ENCODE results near the gene RAD51B. TPM values are rescaled to one million over a fixed set of nuclear protein-coding genes. Genes with fewer than 3 reads are reported as not detected.

The RAD51B gene
- total and polyA plus RNA-seq, 5 donors, result 0.88 to 5.3 (median 3.3) TPM

DNA sequence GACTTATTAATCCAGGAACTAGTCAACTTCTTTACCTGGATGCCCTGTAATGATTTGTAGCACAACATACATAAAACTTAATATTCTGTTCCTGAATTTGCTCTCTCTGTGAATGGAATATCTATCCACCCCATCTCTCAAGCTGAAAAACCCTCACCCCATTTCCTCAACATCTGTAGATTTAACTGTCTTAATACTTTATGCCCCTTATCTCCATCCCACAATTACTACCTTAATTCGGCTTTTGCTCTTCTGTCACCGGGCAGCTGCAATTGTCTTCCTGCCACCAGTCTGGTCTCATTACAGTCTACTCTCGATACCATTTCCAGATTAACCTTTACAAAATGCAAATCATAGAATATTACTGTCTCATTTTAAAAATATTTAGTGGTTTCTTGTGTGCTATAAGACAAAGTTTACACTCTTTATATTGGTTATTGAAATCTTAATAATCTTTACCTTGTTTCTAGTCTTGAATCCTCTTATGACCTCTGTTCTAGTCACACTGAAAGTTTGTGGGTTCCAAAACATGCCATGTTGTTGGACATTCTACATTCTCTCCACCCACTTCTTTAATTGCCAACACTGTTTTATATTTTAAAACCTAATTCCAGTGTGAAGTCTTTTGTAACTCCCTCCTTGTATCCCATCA is 347.3 kb downstream of the RAD51B start:
- Histone ChIP-seq H3K4me1 (ENCODE audit: control insufficient read depth, insufficient read depth, low read length) (no peaks in the 10 kb centered on the region), H3K27me3 (ENCODE audit: control insufficient read depth, insufficient read depth) (no peaks in the 10 kb centered on the region), H3K4me3 (ENCODE audit: low read length) (no peak overlapping the region), H3K27ac (ENCODE audit: low read length) (no peak overlapping the region), H3K9me3 (ENCODE audit: control insufficient read depth, low read length) (no peaks in the 10 kb centered on the region)
- DNase-seq, result no peak
- ATAC-seq, result no peak
- 86% methylated on average over 3 of the region's 3 CpGs for WGBS
- intact Hi-C loops (cut with DNase I), result no loop called here

DNA sequence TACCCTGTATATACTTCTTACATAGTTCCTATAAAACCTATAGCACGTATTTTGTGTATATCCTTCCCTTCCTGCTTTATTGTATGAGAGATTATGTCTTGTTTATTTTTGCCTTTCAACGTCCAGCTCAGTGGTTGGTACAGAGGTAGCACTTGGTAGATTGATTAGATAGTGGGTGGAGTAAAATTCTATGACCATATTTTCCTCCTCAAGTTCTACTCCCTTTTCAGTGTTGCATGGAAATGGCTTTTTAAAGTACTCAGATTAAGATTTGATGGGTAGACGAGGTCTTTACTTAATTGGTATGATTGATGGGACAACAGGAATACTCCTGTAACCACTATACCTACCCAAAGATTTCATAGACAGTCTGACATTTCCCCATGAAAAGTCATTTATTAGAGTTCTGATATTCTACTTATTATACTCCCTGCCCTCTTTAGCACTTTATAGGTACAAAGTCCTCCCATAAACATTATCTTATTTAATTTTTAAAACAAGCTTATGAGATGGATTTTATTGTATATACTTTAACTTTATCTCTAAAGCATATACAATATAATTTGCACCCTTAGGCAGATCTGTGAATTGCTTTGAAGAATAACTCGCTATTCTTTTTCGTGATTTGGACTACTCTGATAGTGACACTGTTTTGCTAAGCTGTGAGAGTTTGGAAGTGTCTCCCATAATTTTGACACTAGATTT is 348.0 kb downstream of the RAD51B start:
- no peaks in the 10 kb centered on the region for H3K27me3 ChIP-seq (ENCODE audit: control insufficient read depth, insufficient read depth)
- no peak overlapping the region for H3K27ac ChIP-seq (ENCODE audit: low read length)
- DNase-seq (no peak), ATAC-seq (no peak)
- no peaks in the 10 kb centered on the region for H3K9me3 ChIP-seq (ENCODE audit: control insufficient read depth, low read length)
- intact Hi-C loops (cut with DNase I), result no loop called here
- H3K4me3 ChIP-seq (ENCODE audit: low read length), result no peak overlapping the region
- 84% methylated on average over 5 of the region's 5 CpGs for WGBS
- no peaks in the 10 kb centered on the region for H3K4me1 ChIP-seq (ENCODE audit: control insufficient read depth, insufficient read depth, low read length)

DNA sequence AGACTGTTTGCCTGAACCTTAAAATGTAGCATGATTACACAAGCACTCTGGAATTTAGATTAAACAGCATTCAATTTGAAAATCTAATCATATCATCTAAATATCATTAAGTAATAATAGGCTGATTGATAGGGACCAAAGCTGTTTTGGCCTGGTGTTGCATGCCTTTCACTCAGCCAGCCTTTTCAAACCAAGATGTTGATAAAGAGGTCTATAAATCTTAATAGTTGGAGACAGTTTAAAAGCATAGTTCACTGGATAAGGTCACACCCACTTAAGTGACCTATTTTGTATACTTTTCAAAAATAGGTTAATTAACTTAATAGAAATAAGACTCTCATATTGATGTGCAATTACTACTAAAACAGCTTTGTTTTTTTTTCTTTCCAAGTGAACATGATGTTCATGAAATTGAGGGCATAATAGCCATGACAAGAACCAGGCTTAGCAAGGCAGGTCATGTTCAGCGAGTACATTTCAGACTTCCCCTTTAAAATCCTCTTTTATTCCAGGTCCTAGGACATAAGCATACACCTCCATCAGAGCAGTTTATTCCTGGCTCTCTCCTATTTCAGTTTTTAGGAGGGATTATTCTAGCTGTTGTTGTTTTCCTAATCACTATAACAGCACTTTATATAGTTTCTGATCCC is 349.0 kb downstream of the RAD51B start:
- intact Hi-C loops (cut with DNase I), result no loop called here
- 91% methylated on average over 1 of the region's 1 CpG for WGBS
- H3K4me1 ChIP-seq (ENCODE audit: control insufficient read depth, insufficient read depth, low read length), result no peaks in the 10 kb centered on the region
- H3K27ac ChIP-seq (ENCODE audit: low read length), result no peak overlapping the region
- ATAC-seq, result no peak
- H3K4me3 ChIP-seq (ENCODE audit: low read length), result no peak overlapping the region
- no peaks in the 10 kb centered on the region for H3K27me3 ChIP-seq (ENCODE audit: control insufficient read depth, insufficient read depth)
- DNase-seq, result no peak
- no peaks in the 10 kb centered on the region for H3K9me3 ChIP-seq (ENCODE audit: control insufficient read depth, low read length)

DNA sequence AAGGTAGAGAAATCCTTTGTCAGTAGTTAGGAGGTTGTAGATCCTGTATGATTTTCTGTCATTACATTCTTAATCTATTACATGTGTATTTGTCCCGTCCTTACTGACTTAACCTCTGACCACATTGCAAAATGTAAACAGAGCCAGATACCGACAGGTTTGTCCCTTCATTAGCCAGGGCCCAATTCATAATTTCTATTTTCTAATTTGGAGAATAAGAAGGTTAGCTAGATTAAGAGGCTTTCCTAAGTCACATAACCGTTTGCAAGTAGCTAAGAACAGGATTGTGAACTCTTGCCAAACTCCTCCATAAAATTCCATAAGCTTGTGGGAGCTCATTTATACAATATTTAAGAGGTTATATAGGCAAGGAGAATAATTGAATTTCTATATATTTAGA is 352.6 kb downstream of the RAD51B start:
- Histone ChIP-seq H3K9me3 (ENCODE audit: control insufficient read depth, low read length) (no peaks in the 10 kb centered on the region), H3K4me1 (ENCODE audit: control insufficient read depth, insufficient read depth, low read length) (no peaks in the 10 kb centered on the region), H3K27me3 (ENCODE audit: control insufficient read depth, insufficient read depth) (no peaks in the 10 kb centered on the region), H3K4me3 (ENCODE audit: low read length) (no peak overlapping the region), H3K27ac (ENCODE audit: low read length) (no peak overlapping the region)
- no peak for ATAC-seq
- intact Hi-C loops (cut with DNase I), result no loop called here
- 89% methylated on average over 3 of the region's 3 CpGs for WGBS
- DNase-seq, result no peak

DNA sequence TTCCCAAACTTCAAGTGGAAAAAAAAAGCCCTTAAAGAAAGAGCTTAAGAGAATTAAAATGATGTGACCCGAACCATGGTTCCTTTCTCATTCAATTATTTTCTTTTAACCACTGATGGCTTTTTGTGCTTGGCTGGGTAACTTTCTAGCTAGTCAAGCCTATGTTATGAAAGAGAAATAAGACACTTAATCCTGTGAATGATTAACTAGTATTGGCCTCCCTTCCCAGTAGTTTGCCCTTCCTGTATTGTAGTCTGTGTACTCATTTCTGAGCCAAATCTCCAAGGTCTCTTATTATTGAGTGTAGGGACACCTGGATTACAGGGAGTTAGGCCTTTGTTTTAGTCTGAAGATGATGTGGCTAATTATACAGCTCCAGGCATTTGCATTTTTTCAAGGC is 353.0 kb downstream of the RAD51B start:
- Histone ChIP-seq H3K4me3 (ENCODE audit: low read length) (no peak overlapping the region), H3K27me3 (ENCODE audit: control insufficient read depth, insufficient read depth) (no peaks in the 10 kb centered on the region), H3K27ac (ENCODE audit: low read length) (no peak overlapping the region), H3K4me1 (ENCODE audit: control insufficient read depth, insufficient read depth, low read length) (no peaks in the 10 kb centered on the region), H3K9me3 (ENCODE audit: control insufficient read depth, low read length) (no peaks in the 10 kb centered on the region)
- 93% methylated on average over 1 of the region's 1 CpG for WGBS
- ATAC-seq (no peak), DNase-seq (no peak)
- intact Hi-C loops (cut with DNase I), result no loop called here

DNA sequence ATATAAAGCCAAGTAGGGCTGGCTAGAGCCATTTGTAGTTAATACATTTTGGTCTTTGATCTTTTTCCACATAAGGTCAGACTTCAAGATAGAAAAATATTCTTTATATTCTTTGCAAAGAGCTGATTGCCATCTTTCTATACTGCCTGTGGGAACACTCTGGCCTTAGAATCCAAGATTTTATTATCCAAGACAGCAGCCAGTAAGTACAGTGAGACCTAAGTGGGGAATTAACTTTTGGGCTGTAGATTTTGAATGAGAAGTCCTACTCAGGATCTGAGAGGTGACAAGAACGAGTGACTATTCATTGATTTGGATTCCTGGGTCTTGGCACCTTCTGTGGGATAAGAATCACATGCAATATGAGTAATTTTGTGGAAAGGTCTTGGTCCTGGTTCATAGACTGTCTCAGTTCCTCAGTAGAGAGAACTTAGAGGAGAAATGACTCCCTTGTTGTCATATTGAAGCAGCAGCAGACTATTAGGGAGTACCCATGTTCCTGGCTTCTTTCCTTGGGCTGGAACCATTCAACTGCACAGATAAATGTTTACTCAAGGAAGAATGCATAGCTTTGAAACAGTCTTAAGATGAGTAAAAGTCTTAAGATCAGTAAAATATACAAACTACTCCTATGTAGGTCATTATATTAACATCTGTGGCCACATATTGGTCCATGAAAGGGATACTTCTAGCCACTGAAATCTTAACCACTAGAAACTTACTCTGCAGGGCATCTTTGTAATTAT is 353.8 kb downstream of the RAD51B start:
- DNase-seq (no peak), ATAC-seq (no peak)
- H3K27me3 ChIP-seq (ENCODE audit: control insufficient read depth, insufficient read depth), result no peaks in the 10 kb centered on the region
- no peak overlapping the region for H3K4me3 ChIP-seq (ENCODE audit: low read length)
- H3K27ac ChIP-seq (ENCODE audit: low read length), result no peak overlapping the region
- intact Hi-C loops (cut with DNase I), result no loop called here
- H3K4me1 ChIP-seq (ENCODE audit: control insufficient read depth, insufficient read depth, low read length), result no peaks in the 10 kb centered on the region
- H3K9me3 ChIP-seq (ENCODE audit: control insufficient read depth, low read length), result no peaks in the 10 kb centered on the region
- WGBS, result 93% methylated on average over 1 of the region's 1 CpG

DNA sequence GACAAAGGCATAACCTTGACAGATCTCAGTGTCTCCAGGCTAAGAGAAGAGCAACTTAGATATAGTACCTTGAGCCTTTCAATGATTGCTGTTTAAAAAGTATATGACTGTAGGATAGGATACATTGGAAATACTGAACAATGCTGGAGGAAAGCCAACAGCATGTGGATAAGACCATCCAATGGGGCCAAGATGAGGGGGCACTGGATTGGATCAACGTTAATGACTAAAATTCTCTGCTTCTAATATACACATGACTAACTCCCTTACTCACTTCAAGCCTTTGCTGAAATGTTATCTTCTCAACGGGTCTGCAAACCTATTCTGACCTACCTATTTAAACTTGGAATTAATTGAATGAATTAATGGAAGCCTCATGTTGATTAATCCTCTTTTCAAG is 354.9 kb downstream of the RAD51B start:
- ATAC-seq (no peak), DNase-seq (no peak)
- Histone ChIP-seq H3K27ac (ENCODE audit: low read length) (no peak overlapping the region), H3K4me3 (ENCODE audit: low read length) (no peak overlapping the region), H3K27me3 (ENCODE audit: control insufficient read depth, insufficient read depth) (no peaks in the 10 kb centered on the region), H3K4me1 (ENCODE audit: control insufficient read depth, insufficient read depth, low read length) (no peaks in the 10 kb centered on the region), H3K9me3 (ENCODE audit: control insufficient read depth, low read length) (no peaks in the 10 kb centered on the region)
- 73% methylated on average over 2 of the region's 2 CpGs for WGBS
- intact Hi-C loops (cut with DNase I), result no loop called here

DNA sequence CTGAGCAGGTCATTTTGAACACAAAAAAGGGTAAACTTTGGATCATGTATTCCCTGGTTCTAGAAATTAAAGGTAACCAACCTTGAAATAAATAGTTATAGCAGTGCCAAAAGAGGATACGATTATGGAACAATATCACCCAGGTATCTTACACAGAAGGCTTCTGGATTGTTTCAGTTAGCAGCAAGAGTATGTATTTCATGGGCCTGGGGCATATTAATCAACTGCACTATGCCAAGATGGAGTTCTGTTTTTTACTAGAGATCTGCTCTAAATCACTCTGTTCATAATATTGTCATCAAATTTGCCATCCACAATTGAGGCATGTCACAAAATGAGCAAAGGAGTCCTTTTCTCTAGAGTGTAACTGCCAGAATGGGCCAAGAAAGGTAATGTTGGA is 357.1 kb downstream of the RAD51B start:
- ATAC-seq (no peak), DNase-seq (no peak)
- H3K9me3 ChIP-seq (ENCODE audit: control insufficient read depth, low read length), result no peaks in the 10 kb centered on the region
- H3K27ac ChIP-seq (ENCODE audit: low read length), result no peak overlapping the region
- WGBS, result 96% methylated on average over 1 of the region's 1 CpG
- intact Hi-C loops (cut with DNase I), result no loop called here
- H3K4me1 ChIP-seq (ENCODE audit: control insufficient read depth, insufficient read depth, low read length), result no peaks in the 10 kb centered on the region
- H3K27me3 ChIP-seq (ENCODE audit: control insufficient read depth, insufficient read depth), result no peaks in the 10 kb centered on the region
- H3K4me3 ChIP-seq (ENCODE audit: low read length), result no peak overlapping the region

DNA sequence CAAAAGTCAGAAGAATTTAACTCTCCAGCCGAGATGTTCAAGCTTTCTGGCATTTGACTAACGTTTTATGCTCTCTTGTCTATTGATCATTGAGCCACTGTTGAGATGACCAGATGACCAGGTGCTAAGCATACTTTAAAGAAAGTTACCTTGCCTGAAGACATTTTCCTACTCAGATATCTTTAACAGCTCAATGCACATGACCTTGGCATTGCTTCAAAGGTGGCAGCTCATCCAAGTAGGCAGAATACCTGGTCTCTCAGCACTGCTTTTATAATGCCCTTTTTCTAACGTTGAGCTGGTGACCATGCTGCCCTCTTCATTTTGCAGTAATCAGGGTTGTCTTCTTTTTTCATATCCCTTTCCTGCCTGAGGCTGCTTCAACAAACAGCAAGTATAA is 358.1 kb downstream of the RAD51B start:
- WGBS, result 67% methylated on average over 3 of the region's 3 CpGs

DNA sequence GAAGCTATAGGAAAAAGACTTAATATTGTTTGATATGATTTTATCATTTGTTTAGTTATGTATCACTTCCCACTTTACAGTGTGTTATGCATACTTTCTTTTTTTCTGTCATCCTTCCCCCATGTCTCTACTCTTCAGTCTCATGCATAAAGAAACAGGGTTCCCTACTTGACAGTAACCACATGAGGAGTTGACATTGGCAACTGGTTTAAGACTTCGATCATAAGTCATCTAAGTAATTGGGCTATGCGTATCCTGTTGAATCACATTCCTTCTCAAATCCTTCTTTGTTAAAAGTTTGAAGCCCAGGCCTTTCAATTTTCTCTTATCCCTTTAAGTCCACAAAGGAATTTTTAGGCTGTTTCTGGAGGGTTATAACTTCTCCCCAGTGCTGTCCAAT is 358.7 kb downstream of the RAD51B start:
- no peak for DNase-seq
- no peak overlapping the region for H3K4me3 ChIP-seq (ENCODE audit: low read length)
- WGBS, result 96% methylated on average over 2 of the region's 2 CpGs
- ATAC-seq, result no peak
- H3K27me3 ChIP-seq (ENCODE audit: control insufficient read depth, insufficient read depth), result no peaks in the 10 kb centered on the region
- H3K9me3 ChIP-seq (ENCODE audit: control insufficient read depth, low read length), result no peaks in the 10 kb centered on the region
- intact Hi-C loops (cut with DNase I), result no loop called here
- H3K4me1 ChIP-seq (ENCODE audit: control insufficient read depth, insufficient read depth, low read length), result no peaks in the 10 kb centered on the region
- H3K27ac ChIP-seq (ENCODE audit: low read length), result no peak overlapping the region

More for the DNA sequence above, 358.1 kb downstream of the RAD51B start:
- ATAC-seq (no peak), DNase-seq (no peak)
- H3K27ac ChIP-seq (ENCODE audit: low read length), result no peak overlapping the region
- no peaks in the 10 kb centered on the region for H3K9me3 ChIP-seq (ENCODE audit: control insufficient read depth, low read length)
- no peaks in the 10 kb centered on the region for H3K4me1 ChIP-seq (ENCODE audit: control insufficient read depth, insufficient read depth, low read length)
- H3K27me3 ChIP-seq (ENCODE audit: control insufficient read depth, insufficient read depth), result no peaks in the 10 kb centered on the region
- intact Hi-C loops (cut with DNase I), result no loop called here
- no peak overlapping the region for H3K4me3 ChIP-seq (ENCODE audit: low read length)

Data from right cardiac atrium (tissue), 5 donors.